K562 (cell line): ENCODE measurements around the gene CDKN1B. TPM values are rescaled to one million over a fixed set of nuclear protein-coding genes. Genes with fewer than 3 reads are reported as not detected.

Experiments
- ATF1 ChIP-seq, 2 experiments: fragments of 450-650 bp in 1 of 2; IDR thresholded peaks; 2 replicates each; pipeline ENCODE4 v1.6.1; 2016; ENCODE audit warnings: missing compliant biosample characterization in 1 of 2, missing genetic modification characterization in 1 of 2
- BACH1 ChIP-seq: fragments of 200-800 bp; sonication (Bioruptor generic); IDR thresholded peaks from 2 replicates; pipeline ENCODE4 v1.6.1; 2016; ENCODE audit warnings: missing genetic modification characterization, missing compliant biosample characterization
- CREM ChIP-seq: IDR thresholded peaks from 2 replicates; pipeline ENCODE4 v1.6.1; 2014; ENCODE audit warnings: antibody characterized with exemption, low read depth
- NRF1 ChIP-seq, 2 experiments: fragments of 450-650 bp; IDR thresholded peaks in 1 of 2; conservative IDR thresholded peaks in 1 of 2; 2 replicates each; pipeline ENCODE4 v1.6.1; 2014; ENCODE audit warnings: mild to moderate bottlenecking in 2 of 2
- TEAD2 ChIP-seq: fragments of 450-650 bp; IDR thresholded peaks from 2 replicates; pipeline ENCODE4 v1.6.1; 2016; ENCODE audit warnings: missing genetic modification characterization, control low read depth, missing compliant biosample characterization
- TOE1 ChIP-seq, 2 experiments: fragments of 450-650 bp in 1 of 2; sonication (generic) in 1 of 2; formaldehyde crosslinking in 1 of 2; IDR thresholded peaks; 2 replicates each; pipeline versions ENCODE4 v1.7.1 to v1.8.0; 2016 to 2022; ENCODE audit warnings: borderline replicate concordance in 2 of 2, mild to moderate bottlenecking in 2 of 2, antibody characterized with exemption in 1 of 2, inconsistent platforms in 1 of 2, low read depth in 1 of 2, missing genetic modification reagents in 1 of 2, moderate library complexity in 1 of 2
- YY1 ChIP-seq, 3 experiments: IDR thresholded peaks; 2 replicates each; pipeline ENCODE4 v1.6.1; 2011; ENCODE audit warnings: low read length in 2 of 3, mild to moderate bottlenecking in 2 of 3, moderate library complexity in 2 of 3, borderline replicate concordance in 1 of 3, control low read depth in 1 of 3, low read depth in 1 of 3; ENCODE audit not compliant: insufficient read depth in 3 of 3, insufficient replicate concordance in 2 of 3, control insufficient read depth in 1 of 3, insufficient read length in 1 of 3; ENCODE audit errors: extremely low read depth in 1 of 3
- polyA plus RNA-seq, 8 experiments: library from polyadenylated mRNA; depleted of rRNA in 4 of 8; stranded (reverse) in 5 of 8; unstranded in 3 of 8; fragments of >200 nt; fragmentation: Nextera tagmentation in 2 of 8; fragmentation: Illumina TruSeq in 1 of 8; extraction: Ambion mirVana in 2 of 8; extraction: Trizol in 1 of 8; gene quantifications; 2 replicates each; pipeline versions ENCODE4 v1.2.1 to v1.2.3, GENCODE V29; 2011 to 2014; ENCODE audit warnings: inconsistent platforms in 1 of 8, missing spikeins in 1 of 8
- total RNA-seq, 7 experiments: library from RNA; depleted of rRNA in 6 of 7; stranded (reverse); fragments of >200 nt in 6 of 7; fragmentation: Illumina TruSeq in 2 of 7; extraction: Trizol in 2 of 7; gene quantifications; 2 replicates each; pipeline versions ENCODE4 v1.2.1 to v1.2.3, GENCODE V29; 2011 to 2021; ENCODE audit warnings: low replicate concordance in 1 of 7
- TF ChIP-seq, protein P1 (sequence below), 3 experiments: IDR thresholded peaks in 2 of 3; conservative IDR thresholded peaks in 1 of 3; 2 replicates each; pipeline ENCODE4 v1.5.1; 2011 to 2012; ENCODE audit warnings: low read length in 3 of 3, mild to moderate bottlenecking in 3 of 3, control low read depth in 2 of 3, improper control_type of control experiment in 1 of 3, inconsistent platforms in 1 of 3, low read depth in 1 of 3, mixed read lengths in 1 of 3, moderate library complexity in 1 of 3; ENCODE audit not compliant: insufficient read depth in 2 of 3
- TF ChIP-seq, protein P2 (sequence below), 2 experiments: fragments of 450-650 bp; formaldehyde crosslinking in 1 of 2; IDR thresholded peaks; 2 replicates each; pipeline versions ENCODE4 v1.4.0 to v1.6.1; 2014 to 2020; ENCODE audit warnings: mild to moderate bottlenecking in 2 of 2, borderline replicate concordance in 1 of 2, low read depth in 1 of 2
- TF ChIP-seq, protein P3 (sequence below), 2 experiments: fragments of 450-650 bp; conservative IDR thresholded peaks; 2 replicates each; pipeline ENCODE4 v1.6.1; 2017; ENCODE audit warnings: mild to moderate bottlenecking in 2 of 2, moderate library complexity in 2 of 2

Gene CDKN1B
- total and polyA plus RNA-seq, 9 of the 15 experiments (the other 6 are each of a cell fraction or from before 2014, with no cell fraction given), result 2.6 to 35.2 (median 15.5) TPM

DNA sequence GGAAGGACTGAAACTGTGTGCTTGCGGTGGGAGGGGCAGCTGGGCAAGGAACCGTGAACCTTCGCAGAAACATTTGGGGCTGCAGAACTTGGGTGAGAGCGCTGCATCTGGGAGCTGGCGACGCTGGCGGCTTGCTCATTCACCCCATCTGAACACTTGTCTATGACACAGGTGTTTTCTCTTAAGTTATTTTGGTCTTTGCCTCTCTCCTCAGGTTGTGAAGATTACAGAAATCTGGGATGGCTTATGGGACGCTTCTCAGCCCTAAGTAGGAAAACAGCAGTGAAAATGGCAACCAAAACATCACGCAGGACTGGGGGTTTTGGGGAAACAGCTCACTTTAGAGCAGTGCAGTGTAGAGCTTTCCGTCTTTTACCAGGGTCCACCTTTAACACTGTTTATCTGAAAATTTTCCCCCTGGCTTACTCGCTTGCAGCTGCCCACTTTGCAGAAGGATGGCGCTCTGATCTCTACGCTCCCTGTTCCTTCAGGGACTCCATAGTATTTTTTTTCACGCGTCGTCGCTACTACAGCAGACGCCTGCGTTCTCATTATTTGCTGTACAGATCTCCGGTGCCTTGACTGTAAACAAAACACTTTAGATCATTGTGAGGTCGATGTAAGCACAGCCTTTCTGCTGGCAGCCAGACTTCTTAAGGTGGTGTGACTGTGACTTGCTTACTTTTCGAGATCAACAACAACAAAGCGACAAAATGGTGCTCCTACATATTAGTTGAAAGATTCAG lies 2.7 kb upstream of the CDKN1B start (continued):
- TF ChIP-seq ATF1 (CRISPR knock-in tag; IDR thresholded peaks at IDR 0.05), result no peak
- 0 out of 2 replicates have a peak, but pooled peaks have one; percentile 25 for TF ChIP-seq ATF1 (tag; IDR thresholded peaks at IDR 0.05)
- TF ChIP-seq, protein P1, sequence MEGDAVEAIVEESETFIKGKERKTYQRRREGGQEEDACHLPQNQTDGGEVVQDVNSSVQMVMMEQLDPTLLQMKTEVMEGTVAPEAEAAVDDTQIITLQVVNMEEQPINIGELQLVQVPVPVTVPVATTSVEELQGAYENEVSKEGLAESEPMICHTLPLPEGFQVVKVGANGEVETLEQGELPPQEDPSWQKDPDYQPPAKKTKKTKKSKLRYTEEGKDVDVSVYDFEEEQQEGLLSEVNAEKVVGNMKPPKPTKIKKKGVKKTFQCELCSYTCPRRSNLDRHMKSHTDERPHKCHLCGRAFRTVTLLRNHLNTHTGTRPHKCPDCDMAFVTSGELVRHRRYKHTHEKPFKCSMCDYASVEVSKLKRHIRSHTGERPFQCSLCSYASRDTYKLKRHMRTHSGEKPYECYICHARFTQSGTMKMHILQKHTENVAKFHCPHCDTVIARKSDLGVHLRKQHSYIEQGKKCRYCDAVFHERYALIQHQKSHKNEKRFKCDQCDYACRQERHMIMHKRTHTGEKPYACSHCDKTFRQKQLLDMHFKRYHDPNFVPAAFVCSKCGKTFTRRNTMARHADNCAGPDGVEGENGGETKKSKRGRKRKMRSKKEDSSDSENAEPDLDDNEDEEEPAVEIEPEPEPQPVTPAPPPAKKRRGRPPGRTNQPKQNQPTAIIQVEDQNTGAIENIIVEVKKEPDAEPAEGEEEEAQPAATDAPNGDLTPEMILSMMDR (IDR thresholded peaks at IDR 0.05 in 2 of 3, conservative IDR thresholded peaks at IDR 0.05 in 1 of 3; ENCODE audit: insufficient read depth in 2 of 3, low read depth in 1 of 3, low read length in 3 of 3), result peak; percentile 28 to 55 (median 50); a peak in 3 of 6 replicates
- TF ChIP-seq CREM, result 0 out of 2 replicates have a peak, but pooled peaks have one; percentile 9
- TF ChIP-seq, protein P2, sequence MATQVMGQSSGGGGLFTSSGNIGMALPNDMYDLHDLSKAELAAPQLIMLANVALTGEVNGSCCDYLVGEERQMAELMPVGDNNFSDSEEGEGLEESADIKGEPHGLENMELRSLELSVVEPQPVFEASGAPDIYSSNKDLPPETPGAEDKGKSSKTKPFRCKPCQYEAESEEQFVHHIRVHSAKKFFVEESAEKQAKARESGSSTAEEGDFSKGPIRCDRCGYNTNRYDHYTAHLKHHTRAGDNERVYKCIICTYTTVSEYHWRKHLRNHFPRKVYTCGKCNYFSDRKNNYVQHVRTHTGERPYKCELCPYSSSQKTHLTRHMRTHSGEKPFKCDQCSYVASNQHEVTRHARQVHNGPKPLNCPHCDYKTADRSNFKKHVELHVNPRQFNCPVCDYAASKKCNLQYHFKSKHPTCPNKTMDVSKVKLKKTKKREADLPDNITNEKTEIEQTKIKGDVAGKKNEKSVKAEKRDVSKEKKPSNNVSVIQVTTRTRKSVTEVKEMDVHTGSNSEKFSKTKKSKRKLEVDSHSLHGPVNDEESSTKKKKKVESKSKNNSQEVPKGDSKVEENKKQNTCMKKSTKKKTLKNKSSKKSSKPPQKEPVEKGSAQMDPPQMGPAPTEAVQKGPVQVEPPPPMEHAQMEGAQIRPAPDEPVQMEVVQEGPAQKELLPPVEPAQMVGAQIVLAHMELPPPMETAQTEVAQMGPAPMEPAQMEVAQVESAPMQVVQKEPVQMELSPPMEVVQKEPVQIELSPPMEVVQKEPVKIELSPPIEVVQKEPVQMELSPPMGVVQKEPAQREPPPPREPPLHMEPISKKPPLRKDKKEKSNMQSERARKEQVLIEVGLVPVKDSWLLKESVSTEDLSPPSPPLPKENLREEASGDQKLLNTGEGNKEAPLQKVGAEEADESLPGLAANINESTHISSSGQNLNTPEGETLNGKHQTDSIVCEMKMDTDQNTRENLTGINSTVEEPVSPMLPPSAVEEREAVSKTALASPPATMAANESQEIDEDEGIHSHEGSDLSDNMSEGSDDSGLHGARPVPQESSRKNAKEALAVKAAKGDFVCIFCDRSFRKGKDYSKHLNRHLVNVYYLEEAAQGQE (IDR thresholded peaks at IDR 0.05; ENCODE audit: borderline replicate concordance), result peak; percentile 15; the same call in 1 of the 2 replicates
- TF ChIP-seq, protein P2 (CRISPR knock-in tag; IDR thresholded peaks at IDR 0.05; ENCODE audit: low read depth), result no peak
- no peak for TF ChIP-seq BACH1 (tag)
- no peak for TF ChIP-seq TOE1 (IDR thresholded peaks at IDR 0.05; ENCODE audit: borderline replicate concordance)
- TF ChIP-seq TOE1 (CRISPR knock-in tag; IDR thresholded peaks at IDR 0.05; ENCODE audit: borderline replicate concordance, low read depth), result no peak
- peak in 1 of 3 experiments; percentile 32 for TF ChIP-seq YY1 (IDR thresholded peaks at IDR 0.05; ENCODE audit: borderline replicate concordance in 1 of 3, control insufficient read depth in 1 of 3, extremely low read depth in 1 of 3, insufficient read depth in 3 of 3, insufficient read length in 1 of 3, insufficient replicate concordance in 2 of 3, low read depth in 1 of 3, low read length in 2 of 3)
- TF ChIP-seq, protein P3, sequence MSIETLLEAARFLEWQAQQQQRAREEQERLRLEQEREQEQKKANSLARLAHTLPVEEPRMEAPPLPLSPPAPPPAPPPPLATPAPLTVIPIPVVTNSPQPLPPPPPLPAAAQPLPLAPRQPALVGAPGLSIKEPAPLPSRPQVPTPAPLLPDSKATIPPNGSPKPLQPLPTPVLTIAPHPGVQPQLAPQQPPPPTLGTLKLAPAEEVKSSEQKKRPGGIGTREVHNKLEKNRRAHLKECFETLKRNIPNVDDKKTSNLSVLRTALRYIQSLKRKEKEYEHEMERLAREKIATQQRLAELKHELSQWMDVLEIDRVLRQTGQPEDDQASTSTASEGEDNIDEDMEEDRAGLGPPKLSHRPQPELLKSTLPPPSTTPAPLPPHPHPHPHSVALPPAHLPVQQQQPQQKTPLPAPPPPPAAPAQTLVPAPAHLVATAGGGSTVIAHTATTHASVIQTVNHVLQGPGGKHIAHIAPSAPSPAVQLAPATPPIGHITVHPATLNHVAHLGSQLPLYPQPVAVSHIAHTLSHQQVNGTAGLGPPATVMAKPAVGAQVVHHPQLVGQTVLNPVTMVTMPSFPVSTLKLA (conservative IDR thresholded peaks at IDR 0.05), result 0 out of 4 replicates have a peak, but pooled peaks of 1 of the 2 experiments have one; percentile 17
- TF ChIP-seq NRF1 (conservative IDR thresholded peaks at IDR 0.05 in 1 of 2, IDR thresholded peaks at IDR 0.05 in 1 of 2), result 0 out of 4 replicates have a peak, but pooled peaks of 1 of the 2 experiments have one; percentile 11
- TF ChIP-seq TEAD2 (tag), result no peak
